Cerebellar cortex (tissue), 1 donor: ENCODE data around the gene RPL4.
A peak's percentile ranks its signal among the peaks of the same experiment; 100 is the strongest.

Experiments used
- DNase-seq: peaks from one replicate; pipeline ENCODE4 v3.0.0-alpha.2; 2015; ENCODE audit warnings: low spot score

The RPL4 gene

DNA sequence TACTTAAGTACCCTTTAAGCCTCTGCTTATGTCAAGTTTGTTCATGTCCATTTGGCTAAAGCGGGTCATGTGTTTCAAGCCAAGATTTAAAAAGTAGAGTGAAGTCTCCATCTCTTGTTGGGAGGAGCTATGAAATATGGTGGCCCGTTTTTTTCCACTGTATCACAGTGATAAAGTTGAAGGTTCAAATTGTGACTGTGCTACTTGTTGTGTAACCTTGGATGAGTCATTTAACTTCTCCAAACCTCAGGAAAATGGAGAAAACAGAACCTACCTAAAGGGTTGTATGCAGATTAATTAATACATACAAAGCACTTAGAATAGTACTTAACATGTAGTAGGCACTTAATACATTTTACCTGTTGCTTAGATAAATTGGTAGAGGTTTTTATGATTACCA lies 50.5 kb downstream of the RPL4 start:
- no peak for DNase-seq

DNA sequence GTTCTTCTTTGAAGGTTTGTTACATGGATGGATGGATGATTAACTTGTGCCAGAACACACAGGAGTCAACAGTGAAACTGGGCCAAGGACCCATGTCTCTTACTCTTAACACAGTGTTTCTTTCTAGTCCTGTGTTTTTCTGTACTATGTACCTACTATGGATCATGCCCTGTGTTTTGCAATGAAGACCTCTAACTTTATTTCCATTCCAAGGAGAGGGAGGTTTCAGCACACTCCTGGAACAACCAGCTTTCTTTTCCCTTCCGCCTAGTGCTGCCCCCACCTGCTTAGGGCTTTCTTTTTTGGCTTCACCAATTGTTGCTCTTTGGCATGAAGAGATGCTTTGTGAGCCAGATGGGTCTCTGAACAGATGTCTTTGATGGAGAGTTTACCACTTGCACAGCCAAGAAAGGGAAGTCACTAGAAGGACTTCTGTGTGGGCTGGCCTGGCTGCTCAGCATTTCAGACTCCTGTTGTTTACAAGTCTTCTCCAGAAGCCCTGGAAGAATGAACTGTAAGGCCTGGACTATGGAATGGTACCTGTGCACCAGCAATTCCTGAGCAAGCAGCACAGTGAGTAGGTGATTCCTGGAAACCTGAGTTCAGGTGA lies 51.6 kb downstream of the RPL4 start:
- DNase-seq = peak; percentile 62

DNA sequence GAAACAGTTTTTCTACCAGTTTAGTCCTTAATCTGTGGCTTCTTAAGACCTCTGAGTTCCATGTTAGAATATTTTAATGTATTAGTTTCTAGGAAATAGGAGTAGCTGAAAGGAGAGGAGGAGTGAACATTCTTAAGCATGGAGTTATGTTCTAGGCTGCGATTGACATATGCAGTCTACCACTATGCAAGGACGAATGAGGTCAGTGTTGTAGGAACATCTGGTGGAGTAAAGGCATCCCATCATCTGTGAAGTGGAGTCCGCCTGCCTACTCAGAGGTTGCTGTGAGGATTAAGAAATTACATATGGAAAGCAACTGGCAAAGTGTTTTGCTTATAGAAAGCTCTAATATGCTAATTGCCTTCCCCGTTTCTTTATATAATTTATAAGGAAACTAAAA lies 52.2 kb downstream of the RPL4 start:
- no peak for DNase-seq
